ENCODE data around the gene ASMTL. TPM values are rescaled to one million over a fixed set of nuclear protein-coding genes. Genes with fewer than 3 reads are reported as not detected.

Gene ASMTL
- total and polyA plus RNA-seq, 2 of the 13 experiments (the other 11 are each of a cell fraction or from before 2014, with no cell fraction given), result 5.6 to 16.3 TPM

GRCh38 chrX:1481636-1482529 is 29.2 kb upstream of the ASMTL start (continued):
- TF ChIP-seq, protein P1, sequence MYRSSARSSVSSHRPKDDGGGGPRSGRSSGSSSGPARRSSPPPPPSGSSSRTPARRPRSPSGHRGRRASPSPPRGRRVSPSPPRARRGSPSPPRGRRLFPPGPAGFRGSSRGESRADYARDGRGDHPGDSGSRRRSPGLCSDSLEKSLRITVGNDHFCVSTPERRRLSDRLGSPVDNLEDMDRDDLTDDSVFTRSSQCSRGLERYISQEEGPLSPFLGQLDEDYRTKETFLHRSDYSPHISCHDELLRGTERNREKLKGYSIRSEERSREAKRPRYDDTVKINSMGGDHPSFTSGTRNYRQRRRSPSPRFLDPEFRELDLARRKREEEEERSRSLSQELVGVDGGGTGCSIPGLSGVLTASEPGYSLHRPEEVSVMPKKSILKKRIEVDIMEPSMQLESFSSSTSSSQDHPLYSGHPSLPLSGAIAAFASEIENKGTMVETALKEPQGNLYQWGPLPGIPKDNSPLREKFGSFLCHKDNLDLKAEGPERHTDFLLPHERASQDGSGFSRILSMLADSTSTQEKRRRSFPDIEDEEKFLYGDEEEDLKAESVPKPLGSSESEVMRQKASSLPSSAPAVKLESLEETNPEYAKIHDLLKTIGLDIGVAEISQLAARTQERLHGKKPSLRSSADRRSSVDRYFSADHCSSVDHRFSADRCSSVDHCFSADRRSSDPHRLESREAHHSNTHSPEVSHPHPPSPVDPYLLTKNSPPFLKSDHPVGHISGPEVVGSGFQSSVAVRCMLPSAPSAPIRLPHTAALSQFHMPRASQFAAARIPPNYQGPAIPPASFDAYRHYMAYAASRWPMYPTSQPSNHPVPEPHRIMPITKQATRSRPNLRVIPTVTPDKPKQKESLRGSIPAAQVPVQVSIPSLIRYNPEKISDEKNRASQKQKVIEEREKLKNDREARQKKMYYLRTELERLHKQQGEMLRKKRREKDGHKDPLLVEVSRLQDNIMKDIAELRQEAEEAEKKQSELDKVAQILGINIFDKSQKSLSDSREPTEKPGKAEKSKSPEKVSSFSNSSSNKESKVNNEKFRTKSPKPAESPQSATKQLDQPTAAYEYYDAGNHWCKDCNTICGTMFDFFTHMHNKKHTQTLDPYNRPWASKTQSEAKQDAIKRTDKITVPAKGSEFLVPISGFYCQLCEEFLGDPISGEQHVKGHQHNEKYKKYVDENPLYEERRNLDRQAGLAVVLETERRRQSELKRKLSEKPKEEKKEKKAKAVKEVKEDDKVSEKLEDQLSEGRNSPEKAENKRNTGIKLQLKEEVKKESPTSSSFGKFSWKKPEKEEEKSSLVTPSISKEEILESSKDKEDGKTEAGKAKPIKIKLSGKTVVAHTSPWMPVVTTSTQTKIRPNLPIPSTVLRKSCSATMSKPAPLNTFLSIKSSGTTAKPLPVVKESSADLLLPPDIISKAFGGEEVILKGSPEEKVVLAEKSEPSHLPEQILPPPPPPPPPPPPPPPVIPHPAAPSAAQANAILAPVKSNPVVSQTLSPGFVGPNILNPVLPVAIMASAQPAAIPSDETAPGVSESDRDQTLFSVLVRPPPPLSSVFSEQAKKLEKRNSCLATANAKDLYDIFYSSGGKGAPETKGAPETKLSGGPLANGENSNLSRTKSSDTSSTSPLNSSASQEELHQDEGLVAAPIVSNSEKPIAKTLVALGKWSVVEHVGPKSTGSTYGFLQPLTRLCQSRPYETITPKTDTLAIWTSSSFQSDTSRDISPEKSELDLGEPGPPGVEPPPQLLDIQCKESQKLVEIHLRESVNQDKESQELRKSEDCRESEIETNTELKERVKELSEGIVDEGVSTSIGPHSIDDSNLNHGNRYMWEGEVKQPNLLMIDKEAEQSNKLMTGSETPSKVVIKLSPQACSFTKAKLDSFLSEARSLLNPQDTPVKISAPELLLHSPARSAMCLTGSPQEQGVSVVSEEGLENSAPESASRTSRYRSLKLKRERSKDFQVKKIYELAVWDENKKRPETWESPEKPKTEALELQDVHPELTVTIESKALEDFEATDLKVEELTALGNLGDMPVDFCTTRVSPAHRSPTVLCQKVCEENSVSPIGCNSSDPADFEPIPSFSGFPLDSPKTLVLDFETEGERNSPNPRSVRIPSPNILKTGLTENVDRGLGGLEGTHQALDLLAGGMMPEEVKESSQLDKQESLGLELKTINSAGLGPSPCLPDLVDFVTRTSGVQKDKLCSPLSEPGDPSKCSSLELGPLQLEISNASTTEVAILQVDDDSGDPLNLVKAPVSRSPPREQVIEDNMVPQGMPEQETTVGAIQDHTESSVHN (CRISPR knock-in tag; IDR thresholded peaks at IDR 0.05), result no peak
- TF ChIP-seq ZNF44 (CRISPR knock-in tag; IDR thresholded peaks at IDR 0.05), result no peak
- TF ChIP-seq ATF5 (CRISPR knock-in tag; IDR thresholded peaks at IDR 0.05; ENCODE audit: low read depth), result no peak
- TF ChIP-seq, protein P2, sequence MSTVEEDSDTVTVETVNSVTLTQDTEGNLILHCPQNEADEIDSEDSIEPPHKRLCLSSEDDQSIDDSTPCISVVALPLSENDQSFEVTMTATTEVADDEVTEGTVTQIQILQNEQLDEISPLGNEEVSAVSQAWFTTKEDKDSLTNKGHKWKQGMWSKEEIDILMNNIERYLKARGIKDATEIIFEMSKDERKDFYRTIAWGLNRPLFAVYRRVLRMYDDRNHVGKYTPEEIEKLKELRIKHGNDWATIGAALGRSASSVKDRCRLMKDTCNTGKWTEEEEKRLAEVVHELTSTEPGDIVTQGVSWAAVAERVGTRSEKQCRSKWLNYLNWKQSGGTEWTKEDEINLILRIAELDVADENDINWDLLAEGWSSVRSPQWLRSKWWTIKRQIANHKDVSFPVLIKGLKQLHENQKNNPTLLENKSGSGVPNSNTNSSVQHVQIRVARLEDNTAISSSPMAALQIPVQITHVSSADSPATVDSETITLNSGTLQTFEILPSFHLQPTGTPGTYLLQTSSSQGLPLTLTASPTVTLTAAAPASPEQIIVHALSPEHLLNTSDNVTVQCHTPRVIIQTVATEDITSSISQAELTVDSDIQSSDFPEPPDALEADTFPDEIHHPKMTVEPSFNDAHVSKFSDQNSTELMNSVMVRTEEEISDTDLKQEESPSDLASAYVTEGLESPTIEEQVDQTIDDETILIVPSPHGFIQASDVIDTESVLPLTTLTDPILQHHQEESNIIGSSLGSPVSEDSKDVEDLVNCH (CRISPR knock-in tag; IDR thresholded peaks at IDR 0.05), result no peak
- no peak for TF ChIP-seq ZNF660 (CRISPR knock-in tag; IDR thresholded peaks at IDR 0.05; ENCODE audit: borderline replicate concordance, low read depth)
- no peak for TF ChIP-seq AKNA (CRISPR knock-in tag; IDR thresholded peaks at IDR 0.05; ENCODE audit: borderline replicate concordance)
- no peak for TF ChIP-seq TRIM24 (CRISPR knock-in tag; IDR thresholded peaks at IDR 0.05)
- no peak for TF ChIP-seq EED (CRISPR knock-in tag; IDR thresholded peaks at IDR 0.05)
- TF ChIP-seq FLYWCH1 (CRISPR knock-in tag; IDR thresholded peaks at IDR 0.05), result no peak
